SK-N-SH (cell line): ENCODE results near the gene SLC25A28. TPM values are rescaled to one million over a fixed set of nuclear protein-coding genes. Genes with fewer than 3 reads are reported as not detected.
A peak's percentile ranks its signal among the peaks of the same experiment; 100 is the strongest.

ENCODE experiments used
- ELF1 ChIP-seq: IDR thresholded peaks from 2 replicates; pipeline ENCODE4 v1.4.0; 2012
- EZH2phosphoT487 ChIP-seq: fragments of 200-600 bp; sonication (generic); IDR thresholded peaks from 2 replicates; pipeline ENCODE4 v1.6.1; 2017; ENCODE audit warnings: low read depth, mixed run types, mild to moderate bottlenecking, antibody characterized with exemption, moderate library complexity, borderline replicate concordance
- FOXJ3 ChIP-seq: sonication (generic); formaldehyde crosslinking; IDR thresholded peaks from 2 replicates; pipeline ENCODE4 v1.5.1; 2020; ENCODE audit warnings: mild to moderate bottlenecking, missing genetic modification reagents
- FOXM1 ChIP-seq: IDR thresholded peaks from 2 replicates; pipeline ENCODE4 v1.4.0; 2012; ENCODE audit warnings: low read depth, mild to moderate bottlenecking
- GATA2 ChIP-seq: sonication (generic); formaldehyde crosslinking; IDR thresholded peaks from 2 replicates; pipeline ENCODE4 v1.5.0; 2020; ENCODE audit warnings: mild to moderate bottlenecking, missing genetic modification reagents
- JUND ChIP-seq: IDR thresholded peaks from 2 replicates; pipeline ENCODE4 v1.4.0; 2012
- MAX ChIP-seq: IDR thresholded peaks from 2 replicates; pipeline ENCODE4 v1.4.0; 2012; ENCODE audit warnings: low read depth
- MXI1 ChIP-seq: IDR thresholded peaks from 2 replicates; pipeline ENCODE4 v1.6.1; 2012; ENCODE audit warnings: mild to moderate bottlenecking, low read depth, low read length, improper control_type of control experiment
- RAD21 ChIP-seq: IDR thresholded peaks from 2 replicates; pipeline ENCODE4 v1.6.1; 2012; ENCODE audit warnings: mild to moderate bottlenecking, low read length
- RFX5 ChIP-seq: IDR thresholded peaks from 2 replicates; pipeline ENCODE4 v1.6.1; 2012; ENCODE audit warnings: mild to moderate bottlenecking, improper control_type of control experiment, low read length
- RXRA ChIP-seq: IDR thresholded peaks from 2 replicates; pipeline ENCODE4 v1.4.0; 2012; ENCODE audit warnings: low read depth, mild to moderate bottlenecking, borderline replicate concordance
- SMC3 ChIP-seq: IDR thresholded peaks from 2 replicates; pipeline ENCODE4 v1.6.1; 2012; ENCODE audit warnings: low read depth, low read length, improper control_type of control experiment
- TAF1 ChIP-seq: IDR thresholded peaks from 2 replicates; pipeline ENCODE4 v1.6.1; 2012; ENCODE audit warnings: low read depth, mild to moderate bottlenecking, low read length, moderate library complexity, borderline replicate concordance
- TCF12 ChIP-seq: IDR thresholded peaks from 2 replicates; pipeline ENCODE4 v1.4.0; 2012
- TEAD4 ChIP-seq: IDR thresholded peaks from 2 replicates; pipeline ENCODE4 v1.4.0; 2012; ENCODE audit warnings: mild to moderate bottlenecking, borderline replicate concordance; ENCODE audit not compliant: insufficient read depth
- USF1 ChIP-seq: IDR thresholded peaks from 2 replicates; pipeline ENCODE4 v1.4.0; 2012; ENCODE audit warnings: low read depth, borderline replicate concordance
- polyA plus RNA-seq, 3 experiments: library from polyadenylated mRNA; depleted of rRNA; stranded (reverse); fragments of >200 nt; gene quantifications; 2 replicates each; pipeline ENCODE4 v1.2.3, GENCODE V29; 2012
- TF ChIP-seq, protein P1 (sequence below): fragments of 150-350 bp; IDR thresholded peaks from 2 replicates; pipeline ENCODE4 v1.6.1; 2017; ENCODE audit warnings: antibody characterized with exemption, low read length, low read depth, borderline replicate concordance
- TF ChIP-seq, protein P2 (sequence below): IDR thresholded peaks from 2 replicates; pipeline ENCODE4 v1.4.0; 2012; ENCODE audit warnings: low read depth, borderline replicate concordance

SLC25A28 gene
- polyA plus RNA-seq, 1 of the 3 experiments (the other 2 are of a cell fraction): 23.8 TPM

- TF ChIP-seq GATA2 (CRISPR knock-in tag): no peak
- TF ChIP-seq, protein P1, sequence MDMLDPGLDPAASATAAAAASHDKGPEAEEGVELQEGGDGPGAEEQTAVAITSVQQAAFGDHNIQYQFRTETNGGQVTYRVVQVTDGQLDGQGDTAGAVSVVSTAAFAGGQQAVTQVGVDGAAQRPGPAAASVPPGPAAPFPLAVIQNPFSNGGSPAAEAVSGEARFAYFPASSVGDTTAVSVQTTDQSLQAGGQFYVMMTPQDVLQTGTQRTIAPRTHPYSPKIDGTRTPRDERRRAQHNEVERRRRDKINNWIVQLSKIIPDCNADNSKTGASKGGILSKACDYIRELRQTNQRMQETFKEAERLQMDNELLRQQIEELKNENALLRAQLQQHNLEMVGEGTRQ: no peak
- TF ChIP-seq, protein P2, sequence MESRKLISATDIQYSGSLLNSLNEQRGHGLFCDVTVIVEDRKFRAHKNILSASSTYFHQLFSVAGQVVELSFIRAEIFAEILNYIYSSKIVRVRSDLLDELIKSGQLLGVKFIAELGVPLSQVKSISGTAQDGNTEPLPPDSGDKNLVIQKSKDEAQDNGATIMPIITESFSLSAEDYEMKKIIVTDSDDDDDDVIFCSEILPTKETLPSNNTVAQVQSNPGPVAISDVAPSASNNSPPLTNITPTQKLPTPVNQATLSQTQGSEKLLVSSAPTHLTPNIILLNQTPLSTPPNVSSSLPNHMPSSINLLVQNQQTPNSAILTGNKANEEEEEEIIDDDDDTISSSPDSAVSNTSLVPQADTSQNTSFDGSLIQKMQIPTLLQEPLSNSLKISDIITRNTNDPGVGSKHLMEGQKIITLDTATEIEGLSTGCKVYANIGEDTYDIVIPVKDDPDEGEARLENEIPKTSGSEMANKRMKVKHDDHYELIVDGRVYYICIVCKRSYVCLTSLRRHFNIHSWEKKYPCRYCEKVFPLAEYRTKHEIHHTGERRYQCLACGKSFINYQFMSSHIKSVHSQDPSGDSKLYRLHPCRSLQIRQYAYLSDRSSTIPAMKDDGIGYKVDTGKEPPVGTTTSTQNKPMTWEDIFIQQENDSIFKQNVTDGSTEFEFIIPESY: no peak
- no peak for TF ChIP-seq RXRA
- TF ChIP-seq TEAD4: no peak
- TF ChIP-seq ELF1: peak; percentile 46; the same call in 1 of the 2 replicates
- TF ChIP-seq USF1: no peak
- peak; percentile 12; the same call in 1 of the 2 replicates for TF ChIP-seq MAX
- TF ChIP-seq TCF12: no peak
- no peak for TF ChIP-seq SMC3
- no peak for TF ChIP-seq FOXJ3 (CRISPR knock-in tag)
- TF ChIP-seq EZH2phosphoT487: no peak
- peak; percentile 42; the same call in 1 of the 2 replicates for TF ChIP-seq RFX5
- TF ChIP-seq JUND: no peak
- TF ChIP-seq RAD21: no peak
- no peak for TF ChIP-seq FOXM1
- no peak for TF ChIP-seq TAF1
- TF ChIP-seq MXI1: peak; percentile 83
These were observed 39.0 kb upstream of the SLC25A28 start, which contains the start of gene ENTPD7 (continued) for GRCh38 chr10:99659031-99659867.
